ENCODE data around the gene DBET. TPM values are rescaled to one million over a fixed set of nuclear protein-coding genes. Genes with fewer than 3 reads are reported as not detected.

DBET gene
- total RNA-seq, 3 donors from 2014 or later, result not detected

Other genes starting within 250 kb of the DBET start
- gene FRG1, start 123.6 kb upstream of the DBET start, total RNA-seq, result 10 to 100 TPM; 40.0 to 56.5 (median 41.9) TPM
- gene FRG2, start 37.2 kb upstream of the DBET start, total RNA-seq, result not detected
- not detected for gene DUX4, start 109.3 kb downstream of the DBET start, total RNA-seq

Data from breast epithelium (tissue), 3 donors.